A549 (cell line): Measurements from ENCODE around the gene TMEM92. TPM values are rescaled to one million over a fixed set of nuclear protein-coding genes. Genes with fewer than 3 reads are reported as not detected.

Source experiments
- ATAC-seq, 2 experiments: fragments of 200-7000 bp in 1 of 2; fragments of >200 bp in 1 of 2; cut with Nextera tagmentation in 1 of 2; cut with Tn5 transposase in 1 of 2; 3 replicates each; pipeline versions ENCODE4 v1.8.0 to v1.9.1; 2018 to 2020; ENCODE audit warnings: mild to moderate bottlenecking in 1 of 2, moderate library complexity in 1 of 2
- CTCF ChIA-PET: fragments of 300-600 bp; sonication (Branson Sonifier 250); formaldehyde crosslinking; extraction: SDS; loops from one replicate; lab custom pipeline; 2021; ENCODE audit warnings: antibody characterized with exemption, inconsistent platforms; lab: Yijun Ruan, JAX
- POLR2A ChIA-PET: fragments of 350-600 bp; formaldehyde crosslinking; extraction: SDS; loops from one replicate; lab custom pipeline; 2021; ENCODE audit warnings: antibody characterized with exemption, inconsistent platforms; lab: Yijun Ruan, JAX
- DNase-seq, 2 experiments: peaks; one replicate each; pipeline versions ENCODE4 v3.0.0 to v3.0.0-alpha.2; 2011 to 2016; ENCODE audit warnings: low read depth in 1 of 2, low spot score in 1 of 2
- FAIRE-seq: peaks from 2 replicates; lab custom pipeline; 2011; peaks lifted over from hg19 to GRCh38; lab: Jason Lieb, UNC
- H3K27ac ChIP-seq, 2 experiments: fragments of >200 bp; sonication (Bioruptor Twin); formaldehyde crosslinking; 3 replicates each; pipeline ENCODE4 v1.5.1; 2016 to 2017
- H3K4me1 ChIP-seq: fragments of >200 bp; sonication (Bioruptor Twin); formaldehyde crosslinking; 3 replicates; pipeline ENCODE4 v1.6.1; 2016
- H3K4me2 ChIP-seq: fragments of >200 bp; sonication (Bioruptor Twin); formaldehyde crosslinking; 3 replicates; pipeline ENCODE4 v1.6.1; 2016
- H3K4me3 ChIP-seq: fragments of >200 bp; sonication (Bioruptor Twin); formaldehyde crosslinking; 3 replicates; pipeline ENCODE4 v1.5.1; 2016
- H3K9me3 ChIP-seq: fragments of >200 bp; sonication (Bioruptor Twin); formaldehyde crosslinking; 3 replicates; pipeline ENCODE4 v1.6.1; 2016
- ATOH8 ChIP-seq: fragments of 250-450 bp; sonication (Bioruptor Pico); IDR thresholded peaks from 2 replicates; pipeline ENCODE4 v1.5.0; 2020; ENCODE audit warnings: low read depth, mild to moderate bottlenecking, moderate library complexity
- BHLHE40 ChIP-seq: IDR thresholded peaks from 2 replicates; pipeline ENCODE4 v1.6.1; 2012; ENCODE audit warnings: low read depth, low read length, inconsistent platforms
- CEBPB ChIP-seq, 2 experiments: fragments of >200 bp in 1 of 2; sonication (Bioruptor Twin) in 1 of 2; formaldehyde crosslinking in 1 of 2; IDR thresholded peaks; 2 replicates each; pipeline ENCODE4 v1.6.1; 2012 to 2016
- EP300 ChIP-seq, 2 experiments: fragments of >200 bp; sonication (Bioruptor Twin); formaldehyde crosslinking; IDR thresholded peaks; 2 replicates in 1 of 2; 3 replicates in 1 of 2; pipeline ENCODE4 v1.6.1; 2016 to 2017
- FOSB ChIP-seq: fragments of 250-450 bp; sonication (Bioruptor Pico); IDR thresholded peaks from 2 replicates; pipeline ENCODE4 v1.5.0; 2020; ENCODE audit warnings: mild to moderate bottlenecking, moderate library complexity
- FOSL2 ChIP-seq, 2 experiments: fragments of 450-650 bp in 1 of 2; fragments of >200 bp in 1 of 2; sonication (Bioruptor Twin) in 1 of 2; formaldehyde crosslinking; IDR thresholded peaks; 2 replicates each; pipeline versions ENCODE4 v1.5.0 to v1.6.1; 2016 to 2020; ENCODE audit warnings: mild to moderate bottlenecking in 1 of 2, moderate library complexity in 1 of 2
- GATA3 ChIP-seq: IDR thresholded peaks from 2 replicates; pipeline ENCODE4 v1.6.1; 2012; ENCODE audit warnings: borderline replicate concordance
- HOXA7 ChIP-seq: fragments of 250-450 bp; sonication (Bioruptor Pico); IDR thresholded peaks from 2 replicates; pipeline ENCODE4 v1.5.0; 2020; ENCODE audit warnings: mild to moderate bottlenecking, moderate library complexity
- HOXB13 ChIP-seq: fragments of 250-450 bp; sonication (Bioruptor Pico); IDR thresholded peaks from 2 replicates; pipeline ENCODE4 v1.5.0; 2020; ENCODE audit warnings: low read depth, mild to moderate bottlenecking, moderate library complexity
- HOXB5 ChIP-seq: fragments of 250-450 bp; sonication (Bioruptor Pico); IDR thresholded peaks from 2 replicates; pipeline ENCODE4 v1.5.0; 2020; ENCODE audit warnings: mild to moderate bottlenecking, moderate library complexity
- JUNB ChIP-seq: fragments of >200 bp; sonication (Bioruptor Twin); formaldehyde crosslinking; IDR thresholded peaks from 2 replicates; pipeline ENCODE4 v1.6.1; 2016
- KDM5A ChIP-seq: fragments of 200-600 bp; sonication (generic); IDR thresholded peaks from 2 replicates; pipeline ENCODE4 v1.6.1; 2016; ENCODE audit warnings: antibody characterized with exemption, mild to moderate bottlenecking
- MAFK ChIP-seq: fragments of 450-650 bp; IDR thresholded peaks from 2 replicates; pipeline ENCODE4 v1.6.1; 2014; ENCODE audit not compliant: partially characterized antibody
- MYC ChIP-seq: IDR thresholded peaks from 2 replicates; pipeline ENCODE4 v1.6.1; 2012; ENCODE audit warnings: mild to moderate bottlenecking, inconsistent platforms, low read length, improper control_type of control experiment, borderline replicate concordance
- PHF8 ChIP-seq: fragments of 200-600 bp; sonication (generic); IDR thresholded peaks from 2 replicates; pipeline ENCODE4 v1.6.1; 2016; ENCODE audit warnings: low read depth, mild to moderate bottlenecking, antibody characterized with exemption, moderate library complexity, borderline replicate concordance
- POLR2A ChIP-seq: IDR thresholded peaks from 2 replicates; pipeline ENCODE4 v1.6.1; 2012; ENCODE audit warnings: mild to moderate bottlenecking, low read length
- POLR2AphosphoS2 ChIP-seq: conservative IDR thresholded peaks from 2 replicates; pipeline ENCODE4 v1.6.1; 2012; ENCODE audit warnings: low read length, improper control_type of control experiment, inconsistent platforms
- RAD21 ChIP-seq, 2 experiments: fragments of >200 bp in 1 of 2; sonication (Bioruptor Twin) in 1 of 2; formaldehyde crosslinking in 1 of 2; IDR thresholded peaks in 1 of 2; conservative IDR thresholded peaks in 1 of 2; 2 replicates in 1 of 2; 3 replicates in 1 of 2; pipeline ENCODE4 v1.6.1; 2012 to 2018; ENCODE audit warnings: inconsistent platforms in 1 of 2
- SREBF2 ChIP-seq: fragments of 450-650 bp; IDR thresholded peaks from 2 replicates; pipeline ENCODE4 v1.6.1; 2014; ENCODE audit warnings: mild to moderate bottlenecking, moderate library complexity
- TFCP2L1 ChIP-seq: fragments of 250-450 bp; sonication (Bioruptor Pico); IDR thresholded peaks from 2 replicates; pipeline ENCODE4 v1.5.0; 2021; ENCODE audit warnings: mild to moderate bottlenecking
- ZC3H11A ChIP-seq: fragments of 450-650 bp; IDR thresholded peaks from 2 replicates; pipeline ENCODE4 v1.6.1; 2014; ENCODE audit warnings: antibody characterized with exemption, mild to moderate bottlenecking
- WGBS: methylation state at CpG from one replicate; pipeline ENCODE4 v1.1.6; 2017; ENCODE audit errors: missing lambda C conversion rate; 5-methylcytosine and 5-hydroxymethylcytosine counted together
- polyA plus RNA-seq, 4 experiments: library from polyadenylated mRNA; depleted of rRNA in 3 of 4; stranded (reverse); fragments of >200 nt; fragmentation: RNase III in 1 of 4; extraction: RNeasy Plus Mini Kit Qiagen cat#74134 plus additional on column Dnase treatment in 1 of 4; gene quantifications; 2 replicates in 3 of 4; 3 replicates in 1 of 4; pipeline ENCODE4 v1.2.3, GENCODE V29; 2011 to 2017

TMEM92 gene
- polyA plus RNA-seq, 2 of the 4 experiments (the other 2 are of a cell fraction), result 10.3 to 27.5 TPM

- H3K9me3 ChIP-seq, result no peaks in the 10 kb centered on the region
- 63% methylated on average over 8 of the region's 8 CpGs for WGBS
- peak overlapping the region; percentile 94 for H3K4me2 ChIP-seq
- FAIRE-seq, result no peak
- H3K4me3 ChIP-seq, result no peak overlapping the region
- H3K27ac ChIP-seq, result peak overlapping the region; percentile 49 to 91
- ChIA-PET CTCF (interaction anchor here (1.0 to 46.2 kb wide), 6 partner anchors 1 to 185 kb away, joined by 3 to 1256 read pairs (median 638); partner anchors contain the start of genes COL1A1, PDK2 and TMEM92), POLR2A (interaction anchor here (1.5 kb wide), 1 partner anchor 9 kb away, joined by 4 read pairs; no protein-coding TSS in a partner anchor)
- TF ChIP-seq HOXB5 (CRISPR knock-in tag) (no peak), RAD21 (conservative IDR thresholded peaks at IDR 0.05 in 1 of 2, IDR thresholded peaks at IDR 0.05 in 1 of 2) (no peak), ATOH8 (no peak), MYC (no peak), POLR2A (no peak), POLR2AphosphoS2 (no peak), SREBF2 (no peak)
- no peak for ATAC-seq
- H3K4me1 ChIP-seq, result peaks cover 56% of the 10 kb centered on the region
- DNase-seq, result no peak
These were observed 5.8 kb downstream of the TMEM92 start for GRCh38 chr17:50280068-50280467.

GRCh38 chr17:50280801-50281441, 6.7 kb downstream of the TMEM92 start:
- H3K4me3 ChIP-seq, result no peak overlapping the region
- no peak overlapping the region for H3K4me2 ChIP-seq
- 89% methylated on average over 7 of the region's 7 CpGs for WGBS
- H3K9me3 ChIP-seq, result no peaks in the 10 kb centered on the region
- ATAC-seq (no peak), DNase-seq (no peak), FAIRE-seq (no peak)
- CTCF ChIA-PET, result interaction anchor here (1.0 to 46.2 kb wide), 5 partner anchors 0 to 119 kb away, joined by 3 to 1256 read pairs (median 1255); partner anchors contain the start of genes COL1A1 and TMEM92
- no peak for TF ChIP-seq SREBF2
- no peak for TF ChIP-seq FOSB (CRISPR knock-in tag)
- TF ChIP-seq HOXA7 (CRISPR knock-in tag), result no peak
- TF ChIP-seq EP300 (IDR thresholded peaks at IDR 0.05), result no peak
- TF ChIP-seq KDM5A, result no peak
- peaks cover 47% of the 10 kb centered on the region for H3K4me1 ChIP-seq
- H3K27ac ChIP-seq, result peak overlapping the region in 1 of 2 experiments; percentile 91; a peak in 3 of 6 replicates
- POLR2A ChIA-PET, result no interaction called here

- H3K4me2 ChIP-seq, result no peak overlapping the region
- no peak for FAIRE-seq
- H3K4me3 ChIP-seq, result no peak overlapping the region
- WGBS, result 80% methylated on average over 4 of the region's 4 CpGs
- H3K4me1 ChIP-seq, result peaks cover 38% of the 10 kb centered on the region
- DNase-seq, result no peak
- H3K27ac ChIP-seq, result no peak overlapping the region
- CTCF ChIA-PET, result interaction anchor here (0.8 to 46.2 kb wide), 8 partner anchors 1 to 167 kb away, joined by 3 to 1256 read pairs (median 478); partner anchors contain the start of genes COL1A1 and TMEM92
- H3K9me3 ChIP-seq, result no peaks in the 10 kb centered on the region
- ATAC-seq, result no peak
- TF ChIP-seq GATA3, result no peak
- no peak for TF ChIP-seq POLR2AphosphoS2
- no peak for TF ChIP-seq MAFK
- no peak for TF ChIP-seq CEBPB (IDR thresholded peaks at IDR 0.05)
- TF ChIP-seq, all 56 proteins: peak for 0
- POLR2A ChIA-PET, result no interaction called here
These were observed 7.6 kb downstream of the TMEM92 start for GRCh38 chr17:50281739-50282401.

DNA sequence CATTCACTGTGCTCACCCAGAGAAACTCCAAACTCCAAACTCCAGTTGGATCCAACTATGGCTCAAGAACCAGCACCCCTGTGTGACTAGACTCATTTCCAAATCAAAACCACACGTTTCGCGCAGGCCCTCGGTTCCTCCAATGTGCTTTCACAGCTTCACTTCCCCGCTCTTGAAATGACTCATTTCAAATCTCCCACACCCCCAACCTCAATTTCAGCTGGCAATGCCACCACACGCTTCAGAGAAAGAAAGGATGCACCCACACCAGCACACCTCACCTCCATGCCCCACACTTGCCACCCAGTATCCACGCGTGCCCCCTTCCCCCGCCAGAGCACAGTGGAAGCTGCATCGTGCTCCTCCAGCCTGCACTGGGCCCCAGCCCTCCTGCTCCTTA, 9.0 kb downstream of the TMEM92 start:
- CTCF ChIA-PET, result interaction anchor here (0.6 to 46.2 kb wide), 7 partner anchors 3 to 115 kb away, joined by 3 to 1256 read pairs (median 20); partner anchors contain the start of genes COL1A1 and TMEM92
- ATAC-seq, result no peak
- no peak for TF ChIP-seq JUNB
- no peak for TF ChIP-seq BHLHE40
- no peak for TF ChIP-seq TFCP2L1 (CRISPR knock-in tag)
- TF ChIP-seq HOXB13 (CRISPR knock-in tag), result no peak
- TF ChIP-seq FOSL2 (IDR thresholded peaks at IDR 0.05), result no peak
- no peak for TF ChIP-seq FOSL2 (CRISPR knock-in tag; IDR thresholded peaks at IDR 0.05)
- no peak for TF ChIP-seq PHF8
- TF ChIP-seq ZC3H11A, result no peak

More for the DNA sequence above, 9.0 kb downstream of the TMEM92 start:
- Histone ChIP-seq H3K9me3 (no peaks in the 10 kb centered on the region), H3K4me1 (peaks cover 24% of the 10 kb centered on the region), H3K4me3 (no peak overlapping the region), H3K4me2 (no peak overlapping the region), H3K27ac (no peak overlapping the region; a peak in 1 of 6 replicates)
- no peak for DNase-seq
- FAIRE-seq, result no peak
- POLR2A ChIA-PET, result interaction anchor here (0.7 kb wide), 1 partner anchor 144 kb away, joined by 4 read pairs; no protein-coding TSS in a partner anchor
- WGBS, result 83% methylated on average over 10 of the region's 10 CpGs
